Stimulated activated CD4-positive, alpha-beta T cell treated with anti-CD3 and anti-CD28 coated beads, Interleukin-4, amount 100 ng/mL, for 1 hour (primary cell): ENCODE measurements around the gene CACNA1G.

Experiments used
- DNase-seq: peaks from one replicate; pipeline ENCODE4 v3.0.0-alpha.2; 2020

The CACNA1G gene

DNA sequence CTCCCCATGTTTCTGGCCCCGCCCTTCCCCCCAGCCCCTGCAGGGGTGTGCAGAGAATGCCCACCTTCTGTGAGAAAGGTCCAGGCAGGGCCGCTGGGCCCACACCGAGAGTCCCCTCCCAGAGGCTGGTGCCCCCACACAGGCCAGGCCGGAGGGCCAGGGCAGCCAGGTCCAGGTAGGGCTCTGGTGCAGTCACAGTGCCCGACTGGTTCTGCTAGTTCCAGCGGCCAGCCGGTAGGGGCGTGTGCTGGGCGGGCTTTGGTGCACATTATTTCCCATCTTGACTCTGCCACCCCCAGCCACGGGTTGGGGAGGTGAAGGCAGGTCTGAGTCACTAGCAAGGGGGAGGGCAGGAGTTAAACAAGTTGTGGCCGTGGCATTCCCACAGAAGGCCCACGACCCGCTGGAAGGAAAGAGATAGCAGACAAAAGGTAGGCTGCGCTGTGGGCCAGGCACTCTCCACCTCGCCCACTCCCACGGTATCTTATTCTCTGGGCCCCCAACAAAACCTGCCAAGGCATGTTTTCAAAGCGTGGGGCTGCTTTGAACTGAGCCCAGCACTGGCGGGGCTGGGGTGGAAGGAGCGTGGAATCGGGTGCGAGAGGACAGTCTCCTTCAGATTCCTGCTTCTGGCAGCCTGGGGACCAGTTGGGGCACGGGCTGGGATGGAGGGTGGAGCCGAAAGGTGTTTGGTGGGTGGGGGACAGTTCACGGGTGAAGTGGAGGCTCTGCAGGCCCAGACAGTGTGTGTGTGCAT lies 26.1 kb upstream of the CACNA1G start:
- peak; percentile 27 for DNase-seq

DNA sequence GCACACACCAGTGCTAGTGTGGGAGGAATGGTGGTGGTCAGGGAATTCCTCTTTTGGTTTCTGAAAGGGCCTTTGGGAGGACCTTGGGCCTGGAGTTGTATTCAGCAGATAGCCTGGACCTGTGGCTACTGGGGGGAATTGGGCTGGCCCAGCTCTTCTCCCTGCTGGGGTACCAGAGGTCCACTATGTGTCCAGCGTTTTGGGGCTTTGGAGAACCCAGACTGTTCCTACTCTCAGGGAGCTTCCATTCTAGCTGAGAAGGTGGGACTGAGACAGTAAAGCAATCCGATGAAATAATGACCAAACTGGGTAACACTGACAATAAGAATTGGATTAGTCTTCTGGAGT lies 25.6 kb upstream of the CACNA1G start:
- DNase-seq: no peak

DNA sequence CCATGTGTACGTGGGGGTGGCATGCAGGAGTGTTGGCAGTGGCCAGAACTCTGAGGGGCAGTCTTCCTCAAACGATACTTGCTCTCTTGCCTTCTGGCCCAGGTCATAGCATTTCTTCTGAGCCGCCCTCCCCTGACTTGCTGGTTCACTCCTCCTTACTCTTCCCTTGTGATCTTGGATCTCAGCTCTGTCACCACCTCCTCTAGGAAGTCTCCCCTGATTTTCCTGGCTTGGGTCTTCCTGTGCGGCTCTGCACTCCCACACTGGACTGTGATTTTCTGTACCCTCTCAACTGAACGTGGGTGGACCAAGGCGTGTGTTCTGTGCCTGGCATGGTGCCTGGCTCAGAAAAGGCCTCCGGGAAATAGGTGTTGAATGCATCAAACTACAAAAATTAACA lies 25.1 kb upstream of the CACNA1G start:
- no peak for DNase-seq

DNA sequence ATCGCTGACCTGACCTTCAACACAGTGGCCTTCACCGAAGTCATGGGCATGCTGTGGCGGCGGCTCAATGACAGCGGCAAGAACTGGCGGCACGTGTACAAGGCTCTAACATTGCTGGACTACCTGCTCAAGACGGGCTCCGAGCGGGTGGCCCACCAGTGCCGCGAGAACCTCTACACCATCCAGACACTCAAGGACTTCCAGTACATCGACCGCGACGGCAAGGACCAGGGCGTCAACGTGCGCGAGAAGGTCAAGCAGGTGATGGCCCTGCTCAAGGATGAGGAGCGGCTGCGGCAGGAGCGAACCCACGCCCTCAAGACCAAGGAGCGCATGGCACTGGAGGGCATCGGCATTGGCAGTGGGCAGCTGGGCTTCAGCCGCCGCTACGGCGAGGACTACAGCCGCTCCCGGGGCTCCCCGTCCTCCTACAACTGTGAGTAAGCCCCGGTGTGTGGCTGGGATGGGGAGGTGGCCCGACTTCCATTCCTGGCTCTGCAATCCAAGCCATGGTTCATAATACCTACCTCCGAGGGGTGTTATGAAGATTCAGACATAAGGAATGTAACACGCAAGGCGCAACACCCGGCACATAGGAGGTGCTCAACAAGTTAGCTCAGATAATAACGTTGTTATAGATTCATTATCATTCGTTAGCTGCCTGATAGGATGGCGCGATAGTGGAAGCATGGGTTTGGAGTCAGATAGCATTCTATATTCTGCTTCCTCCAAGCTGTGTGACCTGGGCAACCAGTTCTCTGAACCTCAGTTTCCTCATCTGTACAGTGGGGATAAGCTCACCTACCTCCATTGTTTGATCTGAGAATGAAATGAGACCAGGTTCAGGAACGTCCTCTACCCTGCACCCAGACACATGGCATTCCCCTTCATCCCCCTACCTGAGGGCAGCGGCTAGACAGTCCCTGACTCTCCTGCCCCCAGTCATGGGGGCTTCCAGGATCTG lies 23.6 kb upstream of the CACNA1G start:
- no peak for DNase-seq

DNA sequence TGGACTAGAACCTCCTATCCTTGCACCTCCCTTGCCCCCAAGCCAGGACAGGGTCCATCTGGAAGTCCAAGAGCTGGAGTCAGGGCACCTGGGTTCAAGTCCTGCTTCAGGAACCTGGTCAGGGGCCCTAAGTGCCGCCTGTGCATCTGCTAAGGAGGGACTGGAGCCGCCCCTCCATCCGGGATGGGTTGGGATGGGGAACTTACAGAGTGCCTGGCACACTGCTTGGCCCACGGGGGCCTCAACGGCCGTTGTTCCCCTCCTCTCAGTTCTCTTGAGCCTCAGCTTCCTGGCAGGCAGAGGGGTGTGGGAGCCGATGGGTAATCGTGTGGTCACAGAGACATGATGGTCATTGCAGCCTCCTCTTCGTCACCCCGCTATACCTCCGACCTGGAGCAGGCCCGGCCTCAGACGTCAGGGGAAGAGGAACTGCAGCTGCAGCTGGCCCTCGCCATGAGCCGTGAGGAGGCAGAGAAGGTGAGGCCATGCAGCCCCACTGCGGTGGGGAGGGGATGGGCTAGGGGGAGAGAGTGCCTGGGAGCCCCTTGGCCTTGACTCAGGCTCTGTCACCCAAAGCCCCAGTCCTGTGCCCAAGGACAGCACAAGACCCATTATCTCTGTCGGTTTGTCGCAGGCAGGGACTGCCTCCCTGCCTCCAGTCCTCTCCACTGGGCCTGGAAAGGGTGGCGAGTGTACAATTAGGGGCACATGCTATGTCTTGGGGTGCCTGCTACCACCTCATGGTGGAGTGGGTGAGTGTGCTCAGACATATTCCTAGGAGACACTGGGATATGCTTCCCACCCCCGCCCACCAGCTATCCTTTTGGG lies 22.6 kb upstream of the CACNA1G start:
- no peak for DNase-seq

DNA sequence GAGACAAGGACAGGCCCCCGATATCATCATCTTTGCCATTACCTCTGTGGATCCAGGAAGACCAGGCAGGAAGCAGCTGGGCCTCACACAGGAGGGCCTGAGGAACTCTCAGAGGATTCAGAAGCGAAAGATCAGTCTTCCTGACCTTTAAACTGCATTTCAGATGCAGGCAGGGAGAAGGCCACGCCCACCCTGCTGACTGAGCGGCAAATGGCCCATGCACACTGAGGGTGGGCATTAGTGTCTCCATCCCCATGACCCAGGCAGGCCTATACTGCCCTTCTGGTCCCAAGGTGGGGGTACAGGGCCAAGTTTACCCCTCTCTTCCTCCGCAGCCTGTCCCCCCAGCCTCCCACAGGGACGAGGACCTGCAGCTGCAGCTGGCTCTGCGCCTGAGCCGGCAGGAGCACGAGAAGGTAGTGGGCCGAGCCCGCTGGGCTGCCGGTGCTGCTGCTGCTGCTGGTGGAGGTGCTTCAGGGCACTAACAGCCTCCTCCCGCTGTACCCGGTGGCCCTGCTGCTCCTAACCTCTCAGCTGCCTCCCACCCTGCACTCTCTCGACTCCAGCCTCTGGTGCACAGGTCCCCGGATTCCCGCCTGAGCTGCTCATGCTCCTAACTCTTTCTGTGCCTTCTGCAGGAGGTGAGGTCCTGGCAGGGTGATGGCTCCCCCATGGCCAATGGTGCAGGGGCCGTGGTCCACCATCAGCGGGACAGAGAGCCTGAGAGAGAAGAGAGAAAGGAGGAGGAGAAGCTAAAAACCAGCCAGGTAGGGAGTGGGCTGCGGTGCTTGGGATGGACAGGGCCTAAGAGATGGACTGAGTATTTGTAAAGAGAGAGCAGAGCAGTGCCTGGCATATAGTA lies 21.7 kb upstream of the CACNA1G start:
- no peak for DNase-seq

DNA sequence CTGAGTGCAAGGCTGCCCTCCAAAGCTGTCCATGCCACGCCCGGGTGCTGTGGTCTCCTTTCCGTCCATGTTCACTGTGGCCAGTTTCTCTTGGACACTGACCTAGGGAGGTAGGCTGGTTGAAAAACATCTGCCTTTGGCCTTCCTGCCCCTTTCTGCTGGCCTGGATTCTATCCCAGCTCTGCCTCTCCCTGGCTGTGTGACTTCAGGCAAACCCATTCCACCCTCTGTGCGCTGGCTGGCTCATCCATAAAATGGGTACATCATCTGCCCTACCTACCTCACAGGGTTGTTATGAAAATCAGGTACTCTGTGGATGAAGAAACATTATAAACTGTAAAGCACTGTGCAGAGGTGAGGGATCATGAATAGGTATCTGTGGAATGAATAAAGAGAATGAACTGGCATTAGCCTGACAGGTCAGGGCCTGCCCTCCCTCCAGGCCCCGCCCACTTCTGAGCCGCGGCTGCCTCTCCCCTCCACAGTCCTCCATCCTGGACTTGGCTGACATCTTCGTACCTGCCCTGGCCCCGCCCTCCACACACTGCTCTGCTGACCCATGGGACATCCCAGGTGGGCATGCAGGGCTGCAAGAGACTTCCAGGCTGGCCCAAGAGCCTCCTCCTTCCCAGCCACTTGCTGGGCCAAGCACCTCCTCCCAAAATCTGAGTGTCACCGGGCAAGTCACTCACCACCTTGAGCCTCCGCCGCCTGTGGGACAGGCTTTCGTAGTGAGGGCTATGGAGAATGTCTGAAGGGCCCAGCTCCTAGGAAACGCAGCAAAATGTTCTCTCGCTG lies 20.6 kb upstream of the CACNA1G start:
- DNase-seq: no peak

DNA sequence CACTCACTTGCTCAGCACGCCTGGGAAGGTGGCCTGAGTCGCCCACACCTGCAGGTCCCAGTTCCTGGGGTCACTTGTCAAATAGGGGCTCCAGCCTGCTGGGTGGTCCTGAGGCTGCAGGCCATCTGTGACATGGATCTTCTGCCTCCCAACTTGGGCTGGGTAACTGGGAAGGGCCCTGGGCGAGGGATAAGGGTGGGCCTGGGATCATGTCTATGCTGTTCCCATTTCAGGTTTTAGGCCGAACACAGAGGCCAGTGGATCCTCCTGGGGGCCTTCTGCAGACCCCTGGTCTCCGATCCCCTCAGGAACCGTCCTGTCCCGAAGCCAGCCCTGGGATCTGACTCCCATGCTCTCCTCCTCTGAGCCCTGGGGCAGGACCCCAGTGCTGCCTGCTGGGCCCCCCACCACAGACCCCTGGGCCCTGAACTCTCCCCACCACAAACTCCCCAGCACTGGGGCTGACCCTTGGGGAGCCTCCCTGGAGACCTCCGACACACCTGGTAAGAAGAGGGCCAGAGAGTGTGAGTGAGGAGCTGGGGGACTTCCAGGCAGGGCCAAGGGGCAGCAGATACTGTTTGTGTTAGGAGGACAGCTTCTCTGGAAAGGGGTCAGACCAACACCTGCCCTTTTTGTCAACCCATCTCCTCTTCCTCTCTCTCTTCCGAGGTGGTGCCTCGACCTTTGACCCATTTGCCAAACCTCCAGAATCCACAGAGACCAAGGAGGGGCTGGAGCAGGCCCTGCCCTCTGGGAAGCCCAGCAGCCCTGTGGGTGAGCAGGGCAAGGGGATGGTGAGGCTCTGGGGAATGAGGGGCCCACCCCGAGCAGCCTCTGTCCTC lies 19.7 kb upstream of the CACNA1G start:
- no peak for DNase-seq

DNA sequence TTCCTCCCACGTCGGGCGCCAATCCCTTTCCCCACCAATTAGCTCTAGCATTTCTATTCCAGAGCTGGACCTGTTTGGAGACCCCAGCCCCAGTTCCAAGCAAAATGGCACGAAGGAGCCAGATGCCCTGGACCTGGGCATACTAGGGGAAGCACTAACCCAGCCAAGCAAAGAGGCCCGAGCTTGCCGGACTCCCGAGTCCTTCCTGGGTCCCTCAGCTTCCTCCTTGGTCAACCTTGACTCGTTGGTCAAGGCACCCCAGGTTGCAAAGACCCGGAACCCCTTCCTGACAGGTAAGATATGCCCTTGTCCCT lies 19.2 kb upstream of the CACNA1G start:
- DNase-seq: no peak

DNA sequence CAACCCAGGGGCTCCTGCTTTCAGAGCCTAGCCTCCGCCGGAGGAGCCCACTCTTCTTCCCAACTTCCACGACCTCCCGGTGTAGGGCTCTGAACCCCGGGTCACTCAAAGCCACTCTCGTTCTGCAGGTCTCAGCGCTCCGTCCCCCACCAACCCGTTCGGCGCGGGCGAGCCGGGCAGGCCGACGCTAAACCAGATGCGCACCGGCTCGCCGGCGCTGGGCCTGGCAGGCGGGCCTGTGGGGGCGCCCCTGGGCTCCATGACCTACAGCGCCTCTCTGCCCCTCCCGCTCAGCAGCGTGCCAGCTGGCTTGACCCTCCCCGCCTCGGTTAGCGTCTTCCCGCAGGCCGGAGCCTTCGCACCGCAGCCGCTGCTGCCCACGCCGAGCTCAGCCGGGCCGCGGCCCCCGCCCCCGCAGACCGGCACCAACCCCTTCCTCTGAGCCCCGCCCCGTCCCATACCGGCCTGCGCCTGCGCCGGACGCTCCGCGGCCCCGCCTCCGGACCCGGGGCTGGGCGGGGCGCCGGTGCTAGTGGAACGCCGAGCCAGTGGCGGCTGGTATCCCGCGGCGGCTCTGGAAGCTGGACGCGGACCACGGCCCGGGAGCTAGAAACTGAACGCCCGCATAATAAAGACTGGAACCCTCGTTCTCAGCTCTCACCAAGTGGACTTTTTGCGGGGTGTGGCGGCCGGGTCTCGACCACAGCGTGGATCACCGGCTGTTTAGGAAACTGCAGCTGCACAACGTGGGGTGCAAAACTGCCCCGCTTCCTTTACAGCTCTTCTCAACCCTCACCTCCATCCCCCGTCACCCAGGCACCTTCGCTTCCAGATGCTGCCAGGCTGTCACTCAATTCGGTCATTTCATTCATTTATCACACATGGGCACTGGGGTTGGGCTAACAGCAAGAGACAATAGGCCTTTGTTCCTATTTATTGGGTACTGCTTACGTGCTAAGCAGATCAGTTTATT lies 18.5 kb upstream of the CACNA1G start:
- DNase-seq: peak; percentile 88

DNA sequence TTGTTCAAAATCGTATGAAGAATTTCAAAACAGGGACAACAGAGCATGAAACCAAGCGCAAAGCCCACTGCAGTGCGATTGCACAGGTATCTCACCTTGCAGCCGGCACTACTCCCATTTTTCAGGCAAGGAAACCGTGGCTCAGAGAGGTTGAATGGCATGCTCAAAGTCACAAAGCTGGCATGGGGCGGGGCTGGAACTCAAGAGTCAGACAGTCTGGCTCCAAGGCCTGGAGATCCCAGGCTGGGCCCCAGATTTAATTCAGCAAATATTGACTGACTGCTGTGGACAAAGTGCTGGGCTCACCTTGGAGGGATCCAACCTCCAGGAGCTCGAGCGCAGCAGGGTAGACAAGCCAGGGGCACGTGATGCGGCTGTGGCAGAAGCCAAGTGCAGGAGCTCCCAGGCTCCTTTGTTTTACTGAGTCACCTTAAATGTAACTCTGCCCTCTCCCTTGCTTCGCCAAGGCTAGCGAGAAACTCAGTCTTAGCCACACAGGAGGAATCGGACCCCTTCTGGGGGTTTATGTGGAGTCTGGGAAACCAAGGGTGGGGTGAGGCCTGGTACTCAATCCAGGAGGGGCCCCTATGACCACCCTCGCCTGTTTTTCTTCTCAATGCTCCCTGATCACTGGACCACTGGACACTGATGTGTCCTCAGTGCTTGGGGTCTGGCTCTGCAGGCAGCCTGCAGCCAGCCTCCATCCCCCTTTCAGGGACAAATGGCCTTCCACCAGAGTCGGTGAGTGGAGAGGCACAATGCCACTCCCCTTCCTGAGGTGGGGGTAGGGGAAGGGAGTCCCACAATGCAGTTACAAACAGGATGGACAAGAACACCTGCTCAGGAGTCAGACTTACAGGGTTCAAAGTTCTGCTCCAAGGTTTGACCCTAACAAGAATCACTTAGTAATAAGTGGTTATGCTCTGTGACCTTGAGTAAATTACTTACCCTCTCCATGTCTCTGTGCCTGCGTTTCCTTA lies 17.4 kb upstream of the CACNA1G start:
- no peak for DNase-seq

DNA sequence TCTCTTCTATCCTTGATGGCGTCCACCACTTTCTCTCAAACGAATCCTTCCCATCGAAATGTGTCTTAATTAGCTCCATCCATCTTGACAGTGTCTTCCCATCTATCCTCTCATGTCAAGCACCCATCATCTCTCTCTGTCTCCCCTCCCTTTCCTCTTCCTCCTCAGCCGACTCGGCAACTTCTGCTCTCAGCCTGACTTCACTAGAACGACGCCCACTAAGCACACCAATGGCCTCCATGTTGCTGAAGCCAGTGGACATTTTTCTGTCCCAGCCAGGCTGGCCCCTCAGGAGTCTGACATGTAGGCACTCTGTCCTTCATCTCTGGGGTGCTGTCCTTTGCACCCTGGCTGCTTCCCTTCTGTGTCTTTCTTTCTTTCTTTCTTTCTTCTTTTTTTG lies 16.0 kb upstream of the CACNA1G start:
- DNase-seq: no peak

DNA sequence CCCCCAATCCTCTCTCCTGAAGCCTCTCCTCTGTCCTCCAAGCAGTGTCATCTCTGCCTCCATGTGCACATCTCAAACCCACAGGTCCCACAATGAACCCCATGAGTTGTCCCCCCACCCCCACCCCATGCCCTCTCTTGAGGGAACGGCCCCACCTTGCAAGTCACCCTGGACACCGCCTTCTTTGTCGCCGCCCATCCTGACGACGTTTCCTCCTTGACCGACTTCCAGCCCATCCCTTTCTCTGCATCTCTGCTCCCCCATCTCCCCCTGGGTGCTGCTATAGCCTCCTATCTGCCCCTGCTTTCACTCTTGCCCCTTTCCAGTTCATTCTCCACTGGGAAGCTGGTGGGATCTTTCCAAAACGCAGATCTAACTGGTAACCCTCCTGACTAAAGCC lies 15.2 kb upstream of the CACNA1G start:
- no peak for DNase-seq

DNA sequence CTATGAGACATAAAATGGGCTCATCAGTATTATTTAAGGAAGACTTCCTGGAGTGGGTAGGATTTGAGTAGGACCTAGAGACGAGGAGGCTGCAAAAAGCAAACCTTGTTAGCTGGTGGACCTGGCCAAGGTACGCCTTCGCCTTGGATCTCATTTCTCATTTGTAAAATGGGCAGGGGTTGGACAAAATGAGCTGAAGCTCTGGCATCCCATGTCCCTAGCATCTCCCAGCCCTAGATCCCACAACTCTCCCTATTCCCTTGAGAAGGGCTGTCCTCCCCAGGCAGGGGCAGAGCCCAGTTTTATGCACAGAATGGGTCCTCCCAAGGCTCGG lies 13.8 kb upstream of the CACNA1G start:
- no peak for DNase-seq

DNA sequence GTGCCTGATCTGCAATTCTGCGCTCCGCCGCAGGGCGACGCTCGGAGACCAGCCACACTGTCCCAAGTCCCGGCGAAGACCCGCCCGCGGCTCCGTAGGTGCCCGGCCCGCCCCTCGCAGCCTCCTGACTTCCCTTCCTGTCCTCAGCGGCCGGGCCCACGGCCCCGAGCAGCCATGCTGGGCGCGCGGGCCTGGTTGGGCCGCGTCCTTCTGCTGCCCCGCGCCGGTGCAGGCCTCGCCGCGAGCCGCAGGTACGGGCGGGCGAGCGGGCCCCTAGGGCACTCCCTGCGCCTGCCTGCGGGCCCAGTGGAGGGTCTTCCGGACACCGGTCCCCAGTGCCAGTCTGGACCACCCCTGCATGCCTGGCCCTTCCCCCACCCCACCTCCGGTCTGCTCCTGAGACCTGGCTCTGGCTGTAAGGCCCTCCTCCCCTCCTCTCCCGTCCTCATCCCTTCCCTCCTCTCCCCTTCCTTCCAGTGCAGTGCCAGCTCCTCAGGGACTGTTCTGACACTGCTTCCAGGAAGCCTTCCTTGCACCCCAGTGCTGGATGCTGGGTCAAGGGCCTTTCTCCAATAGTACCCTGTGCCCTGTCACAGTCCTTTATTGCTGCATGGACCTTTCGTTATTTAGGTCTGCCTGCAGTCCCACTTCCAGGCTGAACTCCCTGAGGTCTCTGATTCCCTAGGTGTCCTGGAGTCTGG lies 13.3 kb upstream of the CACNA1G start, which contains the start of gene SPATA20:
SPATA20 (plus strand) TSS at position 140 of the 701 bp plus-strand sequence; CDS start at position 175, 35 bp downstream.
- DNase-seq: peak; percentile 85

DNA sequence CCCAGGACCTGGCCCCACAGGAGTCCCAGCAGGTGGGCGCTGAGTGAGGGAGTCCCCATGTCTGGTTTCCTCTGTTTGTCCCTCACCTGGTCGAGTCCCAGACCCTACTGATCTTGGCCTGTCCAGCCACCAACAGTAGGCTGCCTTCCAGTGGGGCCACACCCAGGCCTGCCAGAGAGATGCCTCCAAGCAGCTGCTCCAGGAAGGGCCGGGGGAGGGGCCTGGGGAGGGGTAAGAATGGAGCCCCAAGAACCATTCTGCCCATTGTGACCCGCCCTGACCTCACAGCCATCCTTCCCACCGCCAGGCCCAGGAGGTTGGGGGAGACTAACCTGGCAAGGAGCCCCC lies 12.8 kb upstream of the CACNA1G start:
- DNase-seq: no peak

DNA sequence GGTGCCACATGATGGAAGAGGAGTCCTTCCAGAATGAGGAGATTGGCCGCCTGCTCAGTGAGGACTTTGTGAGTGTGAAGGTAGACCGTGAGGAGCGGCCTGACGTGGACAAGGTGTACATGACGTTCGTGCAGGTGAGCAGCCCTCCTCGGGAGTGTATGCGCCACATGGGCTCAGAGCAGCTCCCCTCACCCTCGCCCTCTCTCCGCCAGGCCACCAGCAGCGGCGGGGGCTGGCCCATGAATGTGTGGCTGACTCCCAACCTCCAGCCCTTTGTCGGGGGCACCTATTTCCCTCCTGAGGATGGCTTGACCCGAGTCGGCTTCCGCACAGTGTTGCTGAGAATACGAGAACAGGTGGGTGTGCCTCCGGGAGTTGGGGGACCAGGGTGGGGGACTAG lies 11.7 kb upstream of the CACNA1G start:
- DNase-seq: no peak
